ENCODE data around the gene TBC1D7. TPM values are rescaled to one million over a fixed set of nuclear protein-coding genes. Genes with fewer than 3 reads are reported as not detected.

The TBC1D7 gene
- total and polyA plus RNA-seq, 10 of the 15 experiments (the other 5 are each of a cell fraction or from before 2014, with no cell fraction given), result 20.1 to 65.9 (median 31.3) TPM

DNA sequence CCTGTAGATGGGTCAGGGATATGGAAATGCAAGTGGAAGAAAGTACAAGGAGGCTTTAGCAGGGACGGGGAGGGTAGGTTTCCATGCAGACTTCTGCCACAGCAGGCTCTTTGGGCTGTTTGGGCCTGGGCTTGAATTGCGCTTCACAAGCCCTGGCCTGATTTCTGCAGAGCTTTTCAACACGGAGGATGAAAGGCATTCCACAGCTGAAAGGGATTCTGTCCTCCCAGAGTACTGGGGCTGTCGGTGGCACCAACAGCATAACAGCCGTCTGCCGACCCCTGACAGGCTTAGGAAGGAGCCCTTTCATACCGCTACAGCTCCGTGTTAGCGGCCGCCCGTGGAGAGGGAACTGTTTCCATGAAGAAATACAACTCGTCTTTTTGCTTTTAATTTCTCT, 22.9 kb upstream of the TBC1D7 start:
- Histone ChIP-seq H3K4me3 (no peak overlapping the region), H4K20me1 (ENCODE audit: control insufficient read depth, insufficient read depth) (no peaks in the 10 kb centered on the region), H3K36me3 (ENCODE audit: control insufficient read depth in 2 of 2, insufficient read depth in 2 of 2, low read length in 1 of 2) (no peaks in the 10 kb centered on the region), H3K79me2 (ENCODE audit: control insufficient read depth, insufficient read depth, low read length) (no peaks in the 10 kb centered on the region), H2AFZ (ENCODE audit: control insufficient read depth, low read depth, low read length) (no peak overlapping the region), H3K4me2 (ENCODE audit: control insufficient read depth, insufficient read depth) (no peak overlapping the region), H3K9me3 (replicated peaks; ENCODE audit: control insufficient read depth, insufficient read depth, low read length) (no peaks in the 10 kb centered on the region), H3K4me1 (ENCODE audit: control insufficient read depth, insufficient read depth, low read length) (peaks cover 19% of the 10 kb centered on the region), H3K27me3 (replicated peaks in 1 of 2; ENCODE audit: control insufficient read depth in 2 of 2, insufficient read depth in 2 of 2, low read length in 1 of 2) (no peaks in the 10 kb centered on the region), H3K27ac (ENCODE audit: control insufficient read depth, insufficient read depth) (no peak overlapping the region), H3K9ac (ENCODE audit: control insufficient read depth, insufficient read depth, low read length) (no peak overlapping the region)
- FAIRE-seq (no peak), ATAC-seq (no peak), DNase-seq (ENCODE audit: low read depth, low spot score) (no peak)
- TF ChIP-seq ZNF384 (IDR thresholded peaks at IDR 0.05; ENCODE audit: borderline replicate concordance, low read depth, low read length), result no peak
- no peak for TF ChIP-seq IKZF1 (conservative IDR thresholded peaks at IDR 0.05)
- no peak for TF ChIP-seq IRF3 (IDR thresholded peaks at IDR 0.05)
- no peak for TF ChIP-seq SIN3A (IDR thresholded peaks at IDR 0.05; ENCODE audit: low read depth, low read length)
- TF ChIP-seq ETV6 (conservative IDR thresholded peaks at IDR 0.05 in 1 of 2, IDR thresholded peaks at IDR 0.05 in 1 of 2; ENCODE audit: borderline replicate concordance in 1 of 2, low read depth in 1 of 2), result no peak
- no peak for TF ChIP-seq CHD4 (IDR thresholded peaks at IDR 0.05)
- TF ChIP-seq RUNX3 (IDR thresholded peaks at IDR 0.05; ENCODE audit: low read length), result no peak
- no peak for TF ChIP-seq ZNF622 (IDR thresholded peaks at IDR 0.05)
- TF ChIP-seq JUND (IDR thresholded peaks at IDR 0.05; ENCODE audit: low read depth, low read length), result no peak
- TF ChIP-seq POU2F2 (IDR thresholded peaks at IDR 0.05; ENCODE audit: borderline replicate concordance, low read depth, low read length), result no peak
- TF ChIP-seq WRNIP1 (IDR thresholded peaks at IDR 0.05; ENCODE audit: borderline replicate concordance, low read depth, low read length), result no peak
- no peak for TF ChIP-seq KAT2A (conservative IDR thresholded peaks at IDR 0.05; ENCODE audit: control insufficient read depth, low read depth, low read length)
- TF ChIP-seq KDM1A (IDR thresholded peaks at IDR 0.05; ENCODE audit: borderline replicate concordance), result no peak
- TF ChIP-seq TCF7 (IDR thresholded peaks at IDR 0.05; ENCODE audit: borderline replicate concordance), result no peak
- no peak for TF ChIP-seq SMAD5 (IDR thresholded peaks at IDR 0.05; ENCODE audit: low read depth)
- no peak for TF ChIP-seq HDGF (IDR thresholded peaks at IDR 0.05)
- TF ChIP-seq NR2C2 (IDR thresholded peaks at IDR 0.05; ENCODE audit: borderline replicate concordance, control insufficient read depth, insufficient read length, low read depth), result no peak
- BruUV-seq (replicated peaks), result no TSS peak
- ChIA-PET RAD21 (ENCODE audit: unreplicated experiment) (interaction anchor here (1.3 kb wide), 1 partner anchor 74 kb away, joined by 5 read pairs; no protein-coding TSS in a partner anchor), SMC1A (ENCODE audit: uncharacterized antibody, unreplicated experiment) (interaction anchor here (1.2 kb wide), 1 partner anchor 78 kb away, joined by 3 read pairs; no protein-coding TSS in a partner anchor), POLR2A (no interaction called here), CTCF (interaction anchor here (0.9 to 5.3 kb wide), 3 partner anchors 12 to 223 kb away, joined by 3 to 22 read pairs (median 3); partner anchors contain the start of gene SIRT5)
- in situ Hi-C loops (cut with MboI), result no loop called here
- 90% methylated on average over 12 of the region's 12 CpGs for WGBS (ENCODE audit: insufficient coverage, insufficient replicate concordance, low lambda C conversion rate, missing lambda C conversion rate)
- intact Hi-C loops (cut with micrococcal nuclease; ENCODE audit: unreplicated experiment), result no loop called here

Data from GM12878 (cell line).